ENCODE measurements around the gene SPOCK2. TPM values are rescaled to one million over a fixed set of nuclear protein-coding genes. Genes with fewer than 3 reads are reported as not detected.

SPOCK2 gene
- total and polyA plus RNA-seq, 10 of the 15 experiments (the other 5 are each of a cell fraction or from before 2014, with no cell fraction given), result 0.02 to 1.5 (median 0.58) TPM

- no TSS peak for BruUV-seq (replicated peaks)
- H4K20me1 ChIP-seq (ENCODE audit: control insufficient read depth, insufficient read depth), result no peaks in the 10 kb centered on the region
- in situ Hi-C loops (cut with MboI) (no loop called here), intact Hi-C loops (cut with micrococcal nuclease; ENCODE audit: unreplicated experiment) (no loop called here)
- H3K4me1 ChIP-seq (ENCODE audit: control insufficient read depth, insufficient read depth, low read length), result peaks cover 10% of the 10 kb centered on the region; the same call in 1 of the 2 replicates
- no peak overlapping the region for H3K27ac ChIP-seq (ENCODE audit: control insufficient read depth, insufficient read depth)
- CTCF ChIA-PET, result interaction anchor here (1.1 kb wide), 1 partner anchor 128 kb away, joined by 4 read pairs; no protein-coding TSS in a partner anchor
- no peak overlapping the region for H3K9ac ChIP-seq (ENCODE audit: control insufficient read depth, insufficient read depth, low read length)
- 73% methylated on average over 6 of the region's 6 CpGs for WGBS (ENCODE audit: insufficient coverage, insufficient replicate concordance, low lambda C conversion rate, missing lambda C conversion rate)
- POLR2A ChIA-PET, result no interaction called here
- H3K79me2 ChIP-seq (ENCODE audit: control insufficient read depth, insufficient read depth, low read length), result no peaks in the 10 kb centered on the region
- H2AFZ ChIP-seq (ENCODE audit: control insufficient read depth, low read depth, low read length), result no peak overlapping the region
- H3K27me3 ChIP-seq (replicated peaks in 1 of 2; ENCODE audit: control insufficient read depth in 2 of 2, insufficient read depth in 2 of 2, low read length in 1 of 2), result peaks cover 15 to 16% of the 10 kb centered on the region in 2 experiments
- no peak for DNase-seq (ENCODE audit: low read depth, low spot score)
- RAD21 ChIA-PET (ENCODE audit: unreplicated experiment), result no interaction called here
- no peaks in the 10 kb centered on the region for H3K9me3 ChIP-seq (replicated peaks; ENCODE audit: control insufficient read depth, insufficient read depth, low read length)
- SMC1A ChIA-PET (ENCODE audit: uncharacterized antibody, unreplicated experiment), result interaction anchor here (0.6 to 1.0 kb wide), 2 partner anchors 42 to 187 kb away, joined by 4 read pairs; no protein-coding TSS in a partner anchor
- H3K4me3 ChIP-seq, result no peak overlapping the region
- no peaks in the 10 kb centered on the region for H3K36me3 ChIP-seq (ENCODE audit: control insufficient read depth in 2 of 2, insufficient read depth in 2 of 2, low read length in 1 of 2)
- no peak overlapping the region for H3K4me2 ChIP-seq (ENCODE audit: control insufficient read depth, insufficient read depth)
- FAIRE-seq, result no peak
- TF ChIP-seq FOXK2 (IDR thresholded peaks at IDR 0.05) (no peak), ZBTB4 (CRISPR knock-in tag; IDR thresholded peaks at IDR 0.05) (no peak), E2F4 (IDR thresholded peaks at IDR 0.05; ENCODE audit: low read depth, low read length) (no peak), GATAD2B (conservative IDR thresholded peaks at IDR 0.05; ENCODE audit: low read depth) (no peak), NFIC (IDR thresholded peaks at IDR 0.05; ENCODE audit: low read depth, low read length) (no peak), SIN3A (IDR thresholded peaks at IDR 0.05; ENCODE audit: low read depth, low read length) (no peak), NBN (IDR thresholded peaks at IDR 0.05) (no peak), BRCA1 (IDR thresholded peaks at IDR 0.05; ENCODE audit: low read depth, low read length) (no peak)
- ATAC-seq, result no peak
Observed at GRCh38 chr10:72085166-72085565, 3.2 kb downstream of the SPOCK2 start.

All from GM12878 (cell line).